Measurements from ENCODE around the gene STIMATE. TPM values are rescaled to one million over a fixed set of nuclear protein-coding genes. Genes with fewer than 3 reads are reported as not detected.

Gene STIMATE
- polyA plus RNA-seq, 1 experiment = 10.0 TPM

DNA sequence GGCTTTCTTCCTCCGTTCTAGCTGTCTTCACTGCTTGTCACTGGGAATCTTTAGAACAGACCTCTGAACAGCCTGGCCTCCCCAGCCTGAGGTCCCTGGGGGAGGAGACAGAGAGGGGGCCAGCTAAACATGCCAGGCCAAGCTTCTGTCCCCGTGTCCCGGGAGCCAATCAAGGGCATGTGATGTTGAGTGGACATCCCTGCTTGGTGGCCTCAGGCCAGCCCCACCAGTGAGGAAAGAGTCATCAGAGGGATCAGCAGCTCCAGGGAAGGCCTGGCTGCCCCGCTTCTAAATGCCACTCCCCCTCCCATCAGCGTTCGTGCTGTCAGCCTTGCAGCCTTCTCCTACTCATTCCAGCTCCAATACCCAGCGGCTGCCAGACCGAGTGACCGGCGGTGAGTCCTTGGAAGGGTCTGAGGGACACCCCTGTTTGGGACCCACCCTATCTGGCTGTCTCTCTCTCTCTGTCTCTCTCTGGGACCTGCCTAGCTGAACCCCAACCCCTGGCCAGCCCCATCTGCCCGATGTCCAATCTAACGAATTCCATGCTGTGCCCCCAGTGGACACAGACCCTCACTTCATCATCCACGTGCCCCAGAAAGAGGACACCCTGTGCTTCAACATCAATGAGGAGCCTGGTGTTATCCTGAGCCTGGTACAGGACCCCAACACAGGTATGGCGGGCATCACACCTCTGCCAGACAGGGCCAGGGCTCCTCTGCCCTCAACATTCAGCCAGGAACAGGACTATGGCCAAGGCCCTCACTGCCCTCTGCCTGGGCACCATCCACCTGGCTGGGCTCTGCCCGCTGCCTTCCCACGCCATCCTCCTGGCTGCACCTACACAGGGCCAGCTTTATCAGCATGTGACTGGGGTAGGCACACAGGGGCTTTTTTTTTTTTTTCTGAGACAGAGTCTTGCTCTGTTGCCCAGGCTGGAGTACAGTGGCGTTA lies 109.4 kb downstream of the STIMATE start:
- ChIA-PET POLR2A (no interaction called here), CTCF (no interaction called here)
- H3K9me3 ChIP-seq (ENCODE audit: control insufficient read depth, insufficient read depth, low read length) = no peaks in the 10 kb centered on the region; the same call in 1 of the 2 replicates
- H3K27me3 ChIP-seq (ENCODE audit: control insufficient read depth, insufficient read depth, low read length) = peaks cover 23% of the 10 kb centered on the region
- no peak for DNase-seq (ENCODE audit: low read depth, low spot score)
- TF ChIP-seq, protein P1, sequence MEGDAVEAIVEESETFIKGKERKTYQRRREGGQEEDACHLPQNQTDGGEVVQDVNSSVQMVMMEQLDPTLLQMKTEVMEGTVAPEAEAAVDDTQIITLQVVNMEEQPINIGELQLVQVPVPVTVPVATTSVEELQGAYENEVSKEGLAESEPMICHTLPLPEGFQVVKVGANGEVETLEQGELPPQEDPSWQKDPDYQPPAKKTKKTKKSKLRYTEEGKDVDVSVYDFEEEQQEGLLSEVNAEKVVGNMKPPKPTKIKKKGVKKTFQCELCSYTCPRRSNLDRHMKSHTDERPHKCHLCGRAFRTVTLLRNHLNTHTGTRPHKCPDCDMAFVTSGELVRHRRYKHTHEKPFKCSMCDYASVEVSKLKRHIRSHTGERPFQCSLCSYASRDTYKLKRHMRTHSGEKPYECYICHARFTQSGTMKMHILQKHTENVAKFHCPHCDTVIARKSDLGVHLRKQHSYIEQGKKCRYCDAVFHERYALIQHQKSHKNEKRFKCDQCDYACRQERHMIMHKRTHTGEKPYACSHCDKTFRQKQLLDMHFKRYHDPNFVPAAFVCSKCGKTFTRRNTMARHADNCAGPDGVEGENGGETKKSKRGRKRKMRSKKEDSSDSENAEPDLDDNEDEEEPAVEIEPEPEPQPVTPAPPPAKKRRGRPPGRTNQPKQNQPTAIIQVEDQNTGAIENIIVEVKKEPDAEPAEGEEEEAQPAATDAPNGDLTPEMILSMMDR (IDR thresholded peaks at IDR 0.05; ENCODE audit: low read depth, low read length) = no peak
- no peak overlapping the region for H3K4me3 ChIP-seq (ENCODE audit: low read depth, low read length)
- H3K27ac ChIP-seq (ENCODE audit: low read depth, low read length) = no peak overlapping the region

DNA sequence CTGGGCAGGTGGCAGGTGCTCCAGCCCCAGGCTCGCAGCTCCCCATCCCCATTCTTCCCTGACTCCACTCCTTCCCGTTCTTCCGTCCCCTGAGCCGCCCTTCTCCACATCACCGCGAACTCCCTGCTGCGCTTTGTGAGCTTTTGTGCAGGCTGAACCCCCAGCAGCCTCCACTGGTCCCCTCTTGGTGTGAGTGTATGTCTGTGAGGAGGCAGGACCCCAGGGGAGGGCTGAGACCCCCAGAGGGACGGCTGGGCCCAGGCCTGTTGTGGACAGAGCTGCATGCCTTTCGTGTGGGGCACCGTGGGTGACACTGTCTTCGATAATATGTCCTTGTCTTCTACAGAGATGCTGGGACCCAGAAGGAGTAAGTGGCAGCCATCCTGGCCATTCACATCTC lies 110.1 kb downstream of the STIMATE start:
- H3K4me3 ChIP-seq (ENCODE audit: low read depth, low read length) = no peak overlapping the region
- no peaks in the 10 kb centered on the region; the same call in 1 of the 2 replicates for H3K9me3 ChIP-seq (ENCODE audit: control insufficient read depth, insufficient read depth, low read length)
- peaks cover 25% of the 10 kb centered on the region for H3K27me3 ChIP-seq (ENCODE audit: control insufficient read depth, insufficient read depth, low read length)
- no peak overlapping the region for H3K27ac ChIP-seq (ENCODE audit: low read depth, low read length)
- POLR2A ChIA-PET = no interaction called here
- TF ChIP-seq, protein P1 (IDR thresholded peaks at IDR 0.05; ENCODE audit: low read depth, low read length) = no peak
- no peak for DNase-seq (ENCODE audit: low read depth, low spot score)
- CTCF ChIA-PET = no interaction called here

Small RNA genes lying within 50 kb of the gene (small RNA-seq; reads per million reads assigned to genes)
- gene MIR8064 (ENCODE audit: insufficient read length, low read depth) (not detected), gene MUSTN1 (ENCODE audit: insufficient read length, low read depth) (not detected)

Other genes with a start within 250 kb of the STIMATE start
- gene PBRM1, start 211.6 kb downstream of the STIMATE start, polyA plus RNA-seq (2011; rRNA removed) = 31.3 and 40.6 TPM in 2 replicates
- 71.6 and 81.7 TPM in 2 replicates for gene GNL3, start 211.5 kb downstream of the STIMATE start, polyA plus RNA-seq (2011; rRNA removed)
- gene GLT8D1, start 191.8 kb downstream of the STIMATE start, polyA plus RNA-seq (2011; rRNA removed) = 127 and 147 TPM in 2 replicates
- 135 and 161 TPM in 2 replicates for gene SPCS1, start 191.4 kb downstream of the STIMATE start, polyA plus RNA-seq (2011; rRNA removed)
- 13.4 and 14.4 TPM in 2 replicates for gene NEK4, start 126.6 kb downstream of the STIMATE start, polyA plus RNA-seq (2011; rRNA removed)
- not detected in 2 replicates for gene ITIH1, start 119.9 kb downstream of the STIMATE start, polyA plus RNA-seq (2011; rRNA removed)
- 0.72 and 0.86 TPM in 2 replicates for gene ITIH3, start 102.8 kb downstream of the STIMATE start, polyA plus RNA-seq (2011; rRNA removed)
- 0.63 and 0.64 TPM in 2 replicates for gene ITIH4, start 66.9 kb downstream of the STIMATE start, polyA plus RNA-seq (2011; rRNA removed)
- gene MUSTN1, start 62.5 kb downstream of the STIMATE start, polyA plus RNA-seq (2011; rRNA removed) = not detected in 2 replicates
- 1.6 and 2.0 TPM in 2 replicates for gene SFMBT1, start 148.5 kb upstream of the STIMATE start, polyA plus RNA-seq (2011; rRNA removed)
- 24.7 and 26.4 TPM in 2 replicates for gene RFT1, start 232.9 kb upstream of the STIMATE start, polyA plus RNA-seq (2011; rRNA removed)